GM19099 (cell line): ENCODE measurements around the gene MAP2K2.

Experiments
- POLR2A ChIP-seq: IDR thresholded peaks from 3 replicates; pipeline ENCODE4 v1.6.1; 2011; ENCODE audit warnings: low read depth; ENCODE audit not compliant: insufficient read length; ENCODE audit errors: extremely low read depth

MAP2K2 gene

GRCh38 chr19:4136680-4137088 is 12.8 kb upstream of the MAP2K2 start:
- no peak for TF ChIP-seq POLR2A

- TF ChIP-seq POLR2A: no peak
Measured at GRCh38 chr19:4134351-4134750, 10.4 kb upstream of the MAP2K2 start.

- TF ChIP-seq POLR2A: no peak
Measured at GRCh38 chr19:4130744-4131438, 7.0 kb upstream of the MAP2K2 start.

- no peak for TF ChIP-seq POLR2A
Measured at GRCh38 chr19:4124638-4125037, 716 bp upstream of the MAP2K2 start.

- no peak for TF ChIP-seq POLR2A
Measured at GRCh38 chr19:4122480-4122879, 1.4 kb downstream of the MAP2K2 start.

- TF ChIP-seq POLR2A: no peak
Measured at GRCh38 chr19:4121815-4122214, 2.1 kb downstream of the MAP2K2 start.

- no peak for TF ChIP-seq POLR2A
Measured at GRCh38 chr19:4121273-4121612, 2.7 kb downstream of the MAP2K2 start.

GRCh38 chr19:4120559-4121272 is 3.2 kb downstream of the MAP2K2 start:
- TF ChIP-seq POLR2A: no peak

- no peak for TF ChIP-seq POLR2A
Measured at GRCh38 chr19:4119763-4120162, 4.2 kb downstream of the MAP2K2 start.

GRCh38 chr19:4115818-4116385 is 8.0 kb downstream of the MAP2K2 start:
- no peak for TF ChIP-seq POLR2A

- TF ChIP-seq POLR2A: no peak
Measured at GRCh38 chr19:4115050-4115817, 8.7 kb downstream of the MAP2K2 start.

- TF ChIP-seq POLR2A: no peak
Measured at GRCh38 chr19:4114181-4114580, 9.7 kb downstream of the MAP2K2 start.

GRCh38 chr19:4113398-4114088 is 10.4 kb downstream of the MAP2K2 start:
- no peak for TF ChIP-seq POLR2A

- no peak for TF ChIP-seq POLR2A
Measured at GRCh38 chr19:4112367-4112766, 11.6 kb downstream of the MAP2K2 start.

GRCh38 chr19:4109626-4109945 is 14.3 kb downstream of the MAP2K2 start:
- no peak for TF ChIP-seq POLR2A

- TF ChIP-seq POLR2A: no peak
Measured at GRCh38 chr19:4108767-4109625, 14.9 kb downstream of the MAP2K2 start.
